ENCODE results near the gene ALG14. TPM values are rescaled to one million over a fixed set of nuclear protein-coding genes. Genes with fewer than 3 reads are reported as not detected.
"Not testable (repeated sequence)": the region's sequence is repeated elsewhere in the genome, so short reads cannot be mapped to it uniquely, and the experiment has no call there.

The ALG14 gene
- total and polyA plus RNA-seq, 2 donors (not counting 3 experiments of a cell fraction or from before 2014, with no cell fraction given), result 2.6 to 8.6 TPM

DNA sequence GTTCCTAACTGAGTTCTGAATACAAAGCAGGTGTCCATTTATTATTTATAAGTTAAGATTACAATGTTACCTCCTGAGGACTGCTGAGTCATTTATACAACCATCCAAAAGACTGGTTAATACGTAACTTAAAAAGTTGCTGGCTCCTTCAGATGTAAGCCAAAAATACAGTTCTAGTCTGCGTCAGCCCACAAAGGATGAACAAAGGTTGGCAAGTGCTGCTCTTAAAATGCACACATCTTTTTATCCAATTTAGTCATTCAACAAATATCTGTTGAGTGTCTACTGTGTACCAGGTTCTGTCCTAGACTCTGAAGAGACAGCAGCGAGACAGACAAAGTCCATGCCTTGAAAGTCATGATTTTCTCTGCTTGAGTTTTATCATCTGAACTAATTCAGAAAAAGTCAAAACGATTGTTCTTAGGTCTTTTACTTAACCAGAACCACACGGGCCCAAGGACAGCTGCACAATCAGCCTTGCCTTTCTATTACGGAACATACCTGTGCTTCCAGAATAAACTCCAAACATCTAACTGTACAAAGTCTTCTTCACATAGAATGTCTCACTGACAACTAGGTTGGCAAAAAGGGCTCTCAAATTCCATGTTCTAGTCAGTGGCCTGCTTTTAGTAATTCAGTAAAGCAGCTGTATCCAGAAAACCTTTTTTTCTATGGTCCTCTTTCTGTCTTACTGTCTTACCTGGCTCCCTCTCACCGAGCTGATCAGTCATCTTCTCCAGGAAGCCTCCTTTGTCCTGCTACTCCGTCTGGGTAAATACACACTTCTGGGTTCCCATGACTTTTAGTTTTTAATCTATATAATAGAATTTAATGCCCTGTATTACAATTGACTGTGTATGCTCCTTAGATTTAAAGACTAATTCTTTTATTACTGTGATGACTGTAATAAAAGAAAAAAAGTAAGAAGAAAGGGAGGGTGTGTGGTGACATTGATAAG is 130.3 kb downstream of the ALG14 start:
- Histone ChIP-seq H3K27me3 (ENCODE audit: control insufficient read depth in 2 of 2, insufficient read depth in 2 of 2, low read length in 2 of 2) (no peaks in the 10 kb centered on the region), H3K4me3 (replicated peaks in 1 of 3; ENCODE audit: insufficient read depth in 1 of 3, low read depth in 1 of 3, low read length in 3 of 3) (no peak overlapping the region), H4K20me1 (replicated peaks; ENCODE audit: control insufficient read depth, extremely low read depth, insufficient read depth, low read length) (no peaks in the 10 kb centered on the region), H3K79me2 (ENCODE audit: control insufficient read depth, insufficient read depth, low read length) (no peaks in the 10 kb centered on the region), H3K9me3 (replicated peaks; ENCODE audit: control insufficient read depth, insufficient read depth, low read length) (no peaks in the 10 kb centered on the region), H3K27ac (ENCODE audit: insufficient read depth, low read depth, low read length) (no peak overlapping the region), H3K9ac (replicated peaks; ENCODE audit: extremely low read depth, insufficient read depth, low read length) (no peak overlapping the region), H3K4me1 (ENCODE audit: control insufficient read depth, extremely low read depth, insufficient read depth, low read length) (peaks cover 5% of the 10 kb centered on the region), H3K9me1 (replicated peaks; ENCODE audit: control insufficient read depth, extremely low read depth, insufficient read depth, low read length) (no peaks in the 10 kb centered on the region), H2AFZ (ENCODE audit: low read depth, low read length) (no peak overlapping the region), H3K4me2 (ENCODE audit: insufficient read depth, low read length) (no peak overlapping the region), H3K36me3 (ENCODE audit: control insufficient read depth in 2 of 2, extremely low read depth in 1 of 2, insufficient read depth in 2 of 2, low read length in 2 of 2) (no peaks in the 10 kb centered on the region)
- dilution Hi-C loops (cut with MboI; ENCODE audit: extremely low pct_ligation_motif_present, low sequenced_read_pairs), result no loop called here
- CTCF ChIA-PET, result no interaction called here
- POLR2A ChIA-PET, result no interaction called here
- no TSS peak for BruUV-seq (replicated peaks)
- no peak for TF ChIP-seq FOS (IDR thresholded peaks at IDR 0.05; ENCODE audit: borderline replicate concordance, insufficient read depth, low read length)
- no peak for TF ChIP-seq POLR2AphosphoS5 (IDR thresholded peaks at IDR 0.05; ENCODE audit: insufficient read depth, low read depth, low read length)
- TF ChIP-seq, protein P1, sequence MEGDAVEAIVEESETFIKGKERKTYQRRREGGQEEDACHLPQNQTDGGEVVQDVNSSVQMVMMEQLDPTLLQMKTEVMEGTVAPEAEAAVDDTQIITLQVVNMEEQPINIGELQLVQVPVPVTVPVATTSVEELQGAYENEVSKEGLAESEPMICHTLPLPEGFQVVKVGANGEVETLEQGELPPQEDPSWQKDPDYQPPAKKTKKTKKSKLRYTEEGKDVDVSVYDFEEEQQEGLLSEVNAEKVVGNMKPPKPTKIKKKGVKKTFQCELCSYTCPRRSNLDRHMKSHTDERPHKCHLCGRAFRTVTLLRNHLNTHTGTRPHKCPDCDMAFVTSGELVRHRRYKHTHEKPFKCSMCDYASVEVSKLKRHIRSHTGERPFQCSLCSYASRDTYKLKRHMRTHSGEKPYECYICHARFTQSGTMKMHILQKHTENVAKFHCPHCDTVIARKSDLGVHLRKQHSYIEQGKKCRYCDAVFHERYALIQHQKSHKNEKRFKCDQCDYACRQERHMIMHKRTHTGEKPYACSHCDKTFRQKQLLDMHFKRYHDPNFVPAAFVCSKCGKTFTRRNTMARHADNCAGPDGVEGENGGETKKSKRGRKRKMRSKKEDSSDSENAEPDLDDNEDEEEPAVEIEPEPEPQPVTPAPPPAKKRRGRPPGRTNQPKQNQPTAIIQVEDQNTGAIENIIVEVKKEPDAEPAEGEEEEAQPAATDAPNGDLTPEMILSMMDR (IDR thresholded peaks at IDR 0.05; ENCODE audit: extremely low read depth in 1 of 2, insufficient read depth in 1 of 2, low read depth in 1 of 2, low read length in 2 of 2), result no peak
- no peak for TF ChIP-seq JUN (IDR thresholded peaks at IDR 0.05; ENCODE audit: borderline replicate concordance, insufficient read depth, insufficient read length, low read depth)
- TF ChIP-seq, protein P2, sequence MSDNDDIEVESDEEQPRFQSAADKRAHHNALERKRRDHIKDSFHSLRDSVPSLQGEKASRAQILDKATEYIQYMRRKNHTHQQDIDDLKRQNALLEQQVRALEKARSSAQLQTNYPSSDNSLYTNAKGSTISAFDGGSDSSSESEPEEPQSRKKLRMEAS (IDR thresholded peaks at IDR 0.05; ENCODE audit: insufficient read depth, insufficient read length), result no peak
- TF ChIP-seq GATA2 (IDR thresholded peaks at IDR 0.05; ENCODE audit: insufficient read depth, insufficient read length, low read depth, low read length), result no peak
- TF ChIP-seq POLR2A (IDR thresholded peaks at IDR 0.05; ENCODE audit: low read depth, low read length), result no peak
- TF ChIP-seq EZH2 (IDR thresholded peaks at IDR 0.05; ENCODE audit: borderline replicate concordance, low read depth, low read length, severe bottlenecking), result no peak
- no peak for TF ChIP-seq MYC (IDR thresholded peaks at IDR 0.05; ENCODE audit: low read depth, low read length)
- intact Hi-C loops (cut with micrococcal nuclease), result no loop called here
- DNase-seq (ENCODE audit: low read depth, low spot score) (no peak), FAIRE-seq (no peak)

DNA sequence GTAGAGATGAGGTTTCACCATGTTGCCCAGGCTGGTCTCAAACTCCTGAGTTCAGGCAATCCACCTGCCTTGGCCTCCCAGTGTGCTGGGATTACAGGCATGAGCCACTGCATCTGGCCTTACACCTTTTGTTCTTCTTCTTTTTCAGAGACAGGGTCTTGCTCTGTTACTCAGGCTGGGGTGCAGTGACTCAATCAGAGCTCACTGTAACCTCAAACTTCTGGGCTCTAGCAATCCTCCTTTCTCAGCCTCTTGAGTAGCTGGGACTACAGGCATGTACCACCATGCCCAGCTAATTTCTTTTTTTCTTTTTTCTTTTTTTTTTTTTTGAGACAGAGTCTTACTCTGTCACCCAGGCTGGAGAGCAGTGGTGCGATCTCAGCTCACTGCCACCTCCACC is 131.3 kb downstream of the ALG14 start:
- POLR2A ChIA-PET, result not testable (repeated sequence)

More for the DNA sequence above, 131.3 kb downstream of the ALG14 start:
- H3K4me3 ChIP-seq (replicated peaks in 1 of 3; ENCODE audit: insufficient read depth in 1 of 3, low read depth in 1 of 3, low read length in 3 of 3); H3K36me3 ChIP-seq (ENCODE audit: control insufficient read depth in 2 of 2, extremely low read depth in 1 of 2, insufficient read depth in 2 of 2, low read length in 2 of 2); BruUV-seq (replicated peaks); H3K9me1 ChIP-seq (replicated peaks; ENCODE audit: control insufficient read depth, extremely low read depth, insufficient read depth, low read length); H3K27me3 ChIP-seq (ENCODE audit: control insufficient read depth in 2 of 2, insufficient read depth in 2 of 2, low read length in 2 of 2); H3K9me3 ChIP-seq (replicated peaks; ENCODE audit: control insufficient read depth, insufficient read depth, low read length); dilution Hi-C loops (cut with MboI; ENCODE audit: extremely low pct_ligation_motif_present, low sequenced_read_pairs); H3K27ac ChIP-seq (ENCODE audit: insufficient read depth, low read depth, low read length); H4K20me1 ChIP-seq (replicated peaks; ENCODE audit: control insufficient read depth, extremely low read depth, insufficient read depth, low read length); FAIRE-seq; intact Hi-C loops (cut with micrococcal nuclease); H3K9ac ChIP-seq (replicated peaks; ENCODE audit: extremely low read depth, insufficient read depth, low read length); H3K4me2 ChIP-seq (ENCODE audit: insufficient read depth, low read length); H2AFZ ChIP-seq (ENCODE audit: low read depth, low read length); DNase-seq (ENCODE audit: low read depth, low spot score); H3K79me2 ChIP-seq (ENCODE audit: control insufficient read depth, insufficient read depth, low read length): not testable (repeated sequence)
- peaks cover 14% of the 10 kb centered on the region for H3K4me1 ChIP-seq (ENCODE audit: control insufficient read depth, extremely low read depth, insufficient read depth, low read length)
- CTCF ChIA-PET, result interaction anchor here (1.7 kb wide), 1 partner anchor 100 kb away, joined by 7 read pairs; no protein-coding TSS in a partner anchor

Data from endothelial cell of umbilical vein (primary cell).